HG02642 (cell line): ENCODE measurements around the gene UBL4A.
A peak's percentile ranks its signal among the peaks of the same experiment; 100 is the strongest.

ENCODE experiments used
- ATAC-seq: cut with Tn5 transposase; IDR thresholded peaks from one replicate; pipeline ENCODE4 v1.9.1; 2021; ENCODE audit warnings: mild to moderate bottlenecking; ENCODE audit not compliant: unreplicated experiment, poor library complexity

UBL4A gene

GRCh38 chrX:154441984-154442707, 44.3 kb downstream of the UBL4A start:
- no peak for ATAC-seq

- ATAC-seq: no peak
Measured at GRCh38 chrX:154441564-154441963, 44.9 kb downstream of the UBL4A start.

- ATAC-seq: no peak
Measured at GRCh38 chrX:154440623-154441357, 45.6 kb downstream of the UBL4A start.

- ATAC-seq: no peak
Measured at GRCh38 chrX:154439841-154440240, 46.6 kb downstream of the UBL4A start.

GRCh38 chrX:154437971-154438893, 48.2 kb downstream of the UBL4A start:
- no peak for ATAC-seq

- ATAC-seq: peak; percentile 56
Measured at GRCh38 chrX:154436983-154437752, 49.2 kb downstream of the UBL4A start, which contains the start of gene GDI1. Gene GDI1 (plus strand): TSS chrX:154437154. CDS start chrX:154437255, 101 bp downstream.

GRCh38 chrX:154436374-154436982, 49.9 kb downstream of the UBL4A start:
- peak; percentile 37 for ATAC-seq

- no peak for ATAC-seq
Measured at GRCh38 chrX:154435171-154435733, 51.2 kb downstream of the UBL4A start.

- ATAC-seq: no peak
Measured at GRCh38 chrX:154434394-154435168, 51.8 kb downstream of the UBL4A start.
